K562 (cell line): ENCODE measurements around the gene SLC38A10. TPM values are rescaled to one million over a fixed set of nuclear protein-coding genes. Genes with fewer than 3 reads are reported as not detected.

Experiments
- ATAC-seq: fragments of 200-7000 bp; cut with Tn5 transposase; 3 replicates; pipeline ENCODE4 v1.9.1; 2020; ENCODE audit warnings: moderate library complexity
- BruUV-seq: library from RNA; stranded (reverse); fragments of 400-500 nt; replicated peaks from 2 replicates; lab custom pipeline; 2021; lab: Mats Ljungman, UMichigan
- CTCF ChIA-PET: fragments of 300-600 bp; formaldehyde crosslinking; extraction: SDS; loops from one replicate; lab custom pipeline; 2021; ENCODE audit warnings: low intra/inter-chr PET ratio; lab: Yijun Ruan, JAX
- POLR2A ChIA-PET: fragments of 300-600, 350-650 bp; sonication (Branson Sonifier 250); formaldehyde crosslinking; extraction: SDS; loops from one replicate; lab custom pipeline; 2021; ENCODE audit warnings: antibody characterized with exemption, inconsistent platforms; lab: Yijun Ruan, JAX
- DNase-seq, 4 experiments: peaks; one replicate each; pipeline versions ENCODE4 v3.0.0 to v3.0.0-alpha.2; 2011 to 2018; ENCODE audit warnings: low spot score in 3 of 4, mixed read lengths in 3 of 4; ENCODE audit errors: extremely low read depth in 1 of 4
- FAIRE-seq: peaks from 2 replicates; lab custom pipeline; 2011; peaks lifted over from hg19 to GRCh38; lab: Jason Lieb, UNC
- H2AFZ ChIP-seq: 2 replicates; pipeline ENCODE4 v1.6.0; 2011; ENCODE audit warnings: low read depth, low read length, control low read depth, inconsistent platforms
- H3K27ac ChIP-seq: fragments of 200-600 bp; 3 replicates; pipeline ENCODE4 v1.8.0; 2011; ENCODE audit warnings: low read depth, mild to moderate bottlenecking, control low read depth, inconsistent platforms, low read length, moderate library complexity, mixed read lengths; ENCODE audit errors: extremely low read depth
- H3K27me3 ChIP-seq, 2 experiments: fragments of 300-600 bp in 1 of 2; 2 replicates in 1 of 2; 3 replicates in 1 of 2; pipeline versions ENCODE4 v1.6.0 to v1.8.0; 2011; ENCODE audit warnings: inconsistent platforms in 2 of 2, low read length in 2 of 2, mild to moderate bottlenecking in 1 of 2, mixed read lengths in 1 of 2, moderate library complexity in 1 of 2; ENCODE audit not compliant: control insufficient read depth in 2 of 2, insufficient read depth in 2 of 2
- H3K36me3 ChIP-seq: fragments of 300-600 bp; 3 replicates; pipeline ENCODE4 v1.8.0; 2011; ENCODE audit warnings: mild to moderate bottlenecking, low read length, inconsistent platforms; ENCODE audit not compliant: control insufficient read depth, insufficient read depth
- H3K4me1 ChIP-seq, 2 experiments: fragments of 200-600 bp in 1 of 2; replicated peaks in 1 of 2; 2 replicates in 1 of 2; 3 replicates in 1 of 2; pipeline versions ENCODE4 v1.5.1 to v1.8.0; 2011; ENCODE audit warnings: inconsistent platforms in 2 of 2, low read length in 2 of 2, mild to moderate bottlenecking in 1 of 2, mixed read lengths in 1 of 2, moderate library complexity in 1 of 2; ENCODE audit not compliant: control insufficient read depth in 2 of 2, insufficient read depth in 2 of 2
- H3K4me2 ChIP-seq: 2 replicates; pipeline ENCODE4 v1.6.1; 2011; ENCODE audit warnings: low read length, control low read depth, inconsistent platforms, mixed read lengths; ENCODE audit not compliant: insufficient read depth
- H3K4me3 ChIP-seq: fragments of 200-600 bp; sonication (generic), shearing (Covaris generic); 2 replicates; pipeline ENCODE4 v1.5.1; 2016; ENCODE audit warnings: control low read depth, inconsistent platforms
- H3K79me2 ChIP-seq: fragments of 200-600 bp; 3 replicates; pipeline ENCODE4 v1.8.0; 2011; ENCODE audit warnings: low read length, inconsistent platforms; ENCODE audit not compliant: control insufficient read depth, insufficient read depth
- H3K9ac ChIP-seq, 2 experiments: 2 replicates each; pipeline versions ENCODE4 v1.6.0 to v1.6.1; 2011; ENCODE audit warnings: low read depth in 2 of 2, low read length in 2 of 2, control low read depth in 1 of 2, inconsistent platforms in 1 of 2, mild to moderate bottlenecking in 1 of 2, mixed read lengths in 1 of 2; ENCODE audit not compliant: insufficient read depth in 1 of 2
- H3K9me1 ChIP-seq: one replicate; pipeline ENCODE4 v1.6.0; 2011; ENCODE audit warnings: inconsistent platforms, mild to moderate bottlenecking, low read length, moderate library complexity; ENCODE audit not compliant: control insufficient read depth, insufficient read depth
- H3K9me3 ChIP-seq: replicated peaks from 2 replicates; pipeline ENCODE4 v1.5.1; 2011; ENCODE audit warnings: low read depth, low read length, inconsistent platforms; ENCODE audit not compliant: control insufficient read depth, insufficient read depth
- H4K20me1 ChIP-seq: replicated peaks from 2 replicates; pipeline ENCODE4 v1.6.1; 2011; ENCODE audit warnings: low read length, inconsistent platforms, mixed read lengths; ENCODE audit not compliant: control insufficient read depth, insufficient read depth
- ARID1B ChIP-seq: fragments of 450-650 bp; IDR thresholded peaks from 2 replicates; pipeline ENCODE4 v1.6.1; 2016; ENCODE audit warnings: antibody characterized with exemption, mild to moderate bottlenecking, inconsistent platforms
- ATF1 ChIP-seq, 2 experiments: fragments of 450-650 bp in 1 of 2; IDR thresholded peaks; 2 replicates each; pipeline ENCODE4 v1.6.1; 2016; ENCODE audit warnings: missing compliant biosample characterization in 1 of 2, missing genetic modification characterization in 1 of 2
- CAMTA2 ChIP-seq: fragments of 250-450 bp; sonication (Bioruptor Pico); conservative IDR thresholded peaks from 2 replicates; pipeline ENCODE4 v1.5.1; 2022
- GATA2 ChIP-seq: sonication (generic); formaldehyde crosslinking; IDR thresholded peaks from 2 replicates; pipeline ENCODE4 v1.4.0; 2020; ENCODE audit warnings: mild to moderate bottlenecking, missing genetic modification reagents
- HNRNPL ChIP-seq: fragments of 200-400 bp; formaldehyde crosslinking; IDR thresholded peaks from 2 replicates; pipeline ENCODE4 v1.6.1; 2017; ENCODE audit warnings: low read depth, mild to moderate bottlenecking, low read length
- NFRKB ChIP-seq: fragments of 450-650 bp; IDR thresholded peaks from 2 replicates; pipeline ENCODE4 v1.6.1; 2016; ENCODE audit warnings: low read depth
- SMAD1 ChIP-seq: fragments of 150-350 bp; IDR thresholded peaks from 2 replicates; pipeline ENCODE4 v1.6.1; 2014; ENCODE audit warnings: low read length, low read depth; ENCODE audit not compliant: partially characterized antibody
- SOX6 ChIP-seq: fragments of 450-650 bp; IDR thresholded peaks from 2 replicates; pipeline ENCODE4 v1.6.1; 2014; ENCODE audit warnings: mild to moderate bottlenecking
- ZNF274 ChIP-seq: IDR thresholded peaks from 2 replicates; pipeline ENCODE4 v1.6.1; 2011; ENCODE audit warnings: low read depth, mild to moderate bottlenecking, low read length, moderate library complexity, borderline replicate concordance
- ZNF436 ChIP-seq: fragments of 250-450, 450-650 bp; sonication (Bioruptor Pico); formaldehyde crosslinking; IDR thresholded peaks from 2 replicates; pipeline ENCODE4 v1.7.0; 2020; ENCODE audit warnings: mild to moderate bottlenecking
- ZNF57 ChIP-seq: fragments of 450-650 bp; formaldehyde crosslinking; IDR thresholded peaks from 2 replicates; pipeline ENCODE4 v1.4.0; 2020; ENCODE audit warnings: mild to moderate bottlenecking, moderate library complexity
- WGBS: fragments of 100-300 bp; shearing (Covaris generic); methylation state at CpG from one replicate; pipeline ENCODE4 v1.1.6; 2016; ENCODE audit warnings: low coverage, mixed read lengths; ENCODE audit not compliant: insufficient coverage; ENCODE audit errors: missing lambda C conversion rate; 5-methylcytosine and 5-hydroxymethylcytosine counted together
- in situ Hi-C: fragments of 300-500 bp; cut with MboI; formaldehyde crosslinking; loops from 4 replicates; pipeline ENCODE4 v1.15.0; 2018; ENCODE audit warnings: inconsistent platforms, mixed read lengths
- intact Hi-C: fragments of 100-400 bp; cut with micrococcal nuclease; formaldehyde crosslinking; loops from 2 replicates; pipeline ENCODE4 v1.14.2; 2022
- polyA plus RNA-seq, 8 experiments: library from polyadenylated mRNA; depleted of rRNA in 4 of 8; stranded (reverse) in 5 of 8; unstranded in 3 of 8; fragments of >200 nt; fragmentation: Nextera tagmentation in 2 of 8; fragmentation: Illumina TruSeq in 1 of 8; extraction: Ambion mirVana in 2 of 8; extraction: Trizol in 1 of 8; gene quantifications; 2 replicates each; pipeline versions ENCODE4 v1.2.1 to v1.2.3, GENCODE V29; 2011 to 2014; ENCODE audit warnings: inconsistent platforms in 1 of 8, missing spikeins in 1 of 8
- total RNA-seq, 7 experiments: library from RNA; depleted of rRNA in 6 of 7; stranded (reverse); fragments of >200 nt in 6 of 7; fragmentation: Illumina TruSeq in 2 of 7; extraction: Trizol in 2 of 7; gene quantifications; 2 replicates each; pipeline versions ENCODE4 v1.2.1 to v1.2.3, GENCODE V29; 2011 to 2021; ENCODE audit warnings: low replicate concordance in 1 of 7
- TF ChIP-seq, protein P1 (sequence below): fragments of 450-650 bp; IDR thresholded peaks from 2 replicates; pipeline ENCODE4 v1.6.1; 2016; ENCODE audit warnings: borderline replicate concordance
- TF ChIP-seq, protein P2 (sequence below), 2 experiments: fragments of 450-650 bp in 1 of 2; sonication (generic) in 1 of 2; formaldehyde crosslinking; conservative IDR thresholded peaks; 2 replicates each; pipeline versions ENCODE4 v1.4.0 to v1.8.1; 2020 to 2022; ENCODE audit warnings: mild to moderate bottlenecking in 1 of 2, missing genetic modification reagents in 1 of 2
- TF ChIP-seq, protein P3 (sequence below): IDR thresholded peaks from 2 replicates; pipeline ENCODE4 v1.6.1; 2014; ENCODE audit warnings: antibody characterized with exemption
- TF ChIP-seq, protein P4 (sequence below): fragments of 250-450 bp; sonication (Bioruptor Pico); IDR thresholded peaks from 2 replicates; pipeline ENCODE4 v1.4.0; 2020; ENCODE audit warnings: mild to moderate bottlenecking, moderate library complexity

SLC38A10 gene
- total and polyA plus RNA-seq, 9 of the 15 experiments (the other 6 are each of a cell fraction or from before 2014, with no cell fraction given): 0.45 to 54.2 (median 13.8) TPM

DNA sequence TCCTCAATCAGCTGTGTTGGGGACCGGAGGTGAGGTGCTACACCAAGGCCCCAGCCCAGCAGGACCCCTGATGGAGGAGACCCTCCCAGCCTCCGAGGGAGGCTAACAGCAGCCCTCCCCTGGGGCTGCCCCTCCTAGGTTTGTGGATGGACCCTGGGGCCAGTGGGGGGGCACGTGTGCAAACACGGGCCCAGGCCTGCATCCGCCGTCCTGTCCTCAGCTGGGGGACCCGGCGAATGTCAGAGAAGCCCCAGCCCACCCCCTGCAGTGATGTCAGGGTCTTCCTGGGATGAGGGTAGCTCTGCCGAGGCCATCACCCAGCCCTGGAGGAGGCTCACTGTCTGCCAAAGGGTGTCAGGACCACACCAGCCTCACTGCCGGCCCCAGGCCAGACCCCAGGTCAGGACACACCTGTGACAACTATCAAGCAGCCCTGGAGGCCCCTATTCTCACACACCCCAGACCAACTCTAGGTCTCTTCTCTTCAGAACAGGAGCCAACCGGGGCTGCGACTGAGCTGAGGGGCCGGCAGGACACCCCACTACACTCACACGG, 99.1 kb downstream of the SLC38A10 start:
- H3K4me2 ChIP-seq: no peak overlapping the region
- POLR2A ChIA-PET: interaction anchor here (1.3 to 1.9 kb wide), 2 partner anchors 9 to 11 kb away, joined by 5 to 6 read pairs; no protein-coding TSS in a partner anchor
- H3K27ac ChIP-seq: no peak overlapping the region
- peaks cover 13 to 63% of the 10 kb centered on the region in 2 experiments for H3K4me1 ChIP-seq
- FAIRE-seq: no peak
- no peaks in the 10 kb centered on the region for H4K20me1 ChIP-seq
- no peaks in the 10 kb centered on the region for H3K9me3 ChIP-seq
- CTCF ChIA-PET: no interaction called here
- no peak for DNase-seq
- H3K79me2 ChIP-seq: no peaks in the 10 kb centered on the region
- H3K27me3 ChIP-seq: no peaks in the 10 kb centered on the region
- peak overlapping the region in 1 of 2 experiments; percentile 26; a peak in 1 of 4 replicates for H3K9ac ChIP-seq
- intact Hi-C loops: no loop called here
- H3K36me3 ChIP-seq: peaks cover 4% of the 10 kb centered on the region; the same call in 2 of the 3 replicates
- WGBS: 85% methylated on average over 10 of the region's 14 CpGs
- no peak overlapping the region for H3K4me3 ChIP-seq
- peaks cover 3% of the 10 kb centered on the region for H3K9me1 ChIP-seq
- no peak for ATAC-seq
- no peak overlapping the region for H2AFZ ChIP-seq
- in situ Hi-C loops: no loop called here
- BruUV-seq: no TSS peak
- TF ChIP-seq ARID1B (no peak), NFRKB (no peak), CAMTA2 (CRISPR knock-in tag) (no peak), HNRNPL (no peak), SOX6 (no peak), SMAD1 (no peak), ZNF436 (CRISPR knock-in tag) (no peak), ATF1 (CRISPR knock-in tag; IDR thresholded peaks at IDR 0.05) (no peak), ATF1 (tag; IDR thresholded peaks at IDR 0.05) (no peak), ZNF274 (no peak), ZNF57 (CRISPR knock-in tag) (no peak), GATA2 (CRISPR knock-in tag) (no peak)
- TF ChIP-seq, protein P1, sequence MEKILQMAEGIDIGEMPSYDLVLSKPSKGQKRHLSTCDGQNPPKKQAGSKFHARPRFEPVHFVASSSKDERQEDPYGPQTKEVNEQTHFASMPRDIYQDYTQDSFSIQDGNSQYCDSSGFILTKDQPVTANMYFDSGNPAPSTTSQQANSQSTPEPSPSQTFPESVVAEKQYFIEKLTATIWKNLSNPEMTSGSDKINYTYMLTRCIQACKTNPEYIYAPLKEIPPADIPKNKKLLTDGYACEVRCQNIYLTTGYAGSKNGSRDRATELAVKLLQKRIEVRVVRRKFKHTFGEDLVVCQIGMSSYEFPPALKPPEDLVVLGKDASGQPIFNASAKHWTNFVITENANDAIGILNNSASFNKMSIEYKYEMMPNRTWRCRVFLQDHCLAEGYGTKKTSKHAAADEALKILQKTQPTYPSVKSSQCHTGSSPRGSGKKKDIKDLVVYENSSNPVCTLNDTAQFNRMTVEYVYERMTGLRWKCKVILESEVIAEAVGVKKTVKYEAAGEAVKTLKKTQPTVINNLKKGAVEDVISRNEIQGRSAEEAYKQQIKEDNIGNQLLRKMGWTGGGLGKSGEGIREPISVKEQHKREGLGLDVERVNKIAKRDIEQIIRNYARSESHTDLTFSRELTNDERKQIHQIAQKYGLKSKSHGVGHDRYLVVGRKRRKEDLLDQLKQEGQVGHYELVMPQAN: no peak
- TF ChIP-seq, protein P2, sequence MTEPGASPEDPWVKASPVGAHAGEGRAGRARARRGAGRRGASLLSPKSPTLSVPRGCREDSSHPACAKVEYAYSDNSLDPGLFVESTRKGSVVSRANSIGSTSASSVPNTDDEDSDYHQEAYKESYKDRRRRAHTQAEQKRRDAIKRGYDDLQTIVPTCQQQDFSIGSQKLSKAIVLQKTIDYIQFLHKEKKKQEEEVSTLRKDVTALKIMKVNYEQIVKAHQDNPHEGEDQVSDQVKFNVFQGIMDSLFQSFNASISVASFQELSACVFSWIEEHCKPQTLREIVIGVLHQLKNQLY (CRISPR knock-in tag; conservative IDR thresholded peaks at IDR 0.05): no peak
- TF ChIP-seq, protein P3, sequence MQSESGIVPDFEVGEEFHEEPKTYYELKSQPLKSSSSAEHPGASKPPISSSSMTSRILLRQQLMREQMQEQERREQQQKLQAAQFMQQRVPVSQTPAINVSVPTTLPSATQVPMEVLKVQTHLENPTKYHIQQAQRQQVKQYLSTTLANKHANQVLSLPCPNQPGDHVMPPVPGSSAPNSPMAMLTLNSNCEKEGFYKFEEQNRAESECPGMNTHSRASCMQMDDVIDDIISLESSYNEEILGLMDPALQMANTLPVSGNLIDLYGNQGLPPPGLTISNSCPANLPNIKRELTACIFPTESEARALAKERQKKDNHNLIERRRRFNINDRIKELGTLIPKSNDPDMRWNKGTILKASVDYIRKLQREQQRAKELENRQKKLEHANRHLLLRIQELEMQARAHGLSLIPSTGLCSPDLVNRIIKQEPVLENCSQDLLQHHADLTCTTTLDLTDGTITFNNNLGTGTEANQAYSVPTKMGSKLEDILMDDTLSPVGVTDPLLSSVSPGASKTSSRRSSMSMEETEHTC: no peak
- TF ChIP-seq, protein P4, sequence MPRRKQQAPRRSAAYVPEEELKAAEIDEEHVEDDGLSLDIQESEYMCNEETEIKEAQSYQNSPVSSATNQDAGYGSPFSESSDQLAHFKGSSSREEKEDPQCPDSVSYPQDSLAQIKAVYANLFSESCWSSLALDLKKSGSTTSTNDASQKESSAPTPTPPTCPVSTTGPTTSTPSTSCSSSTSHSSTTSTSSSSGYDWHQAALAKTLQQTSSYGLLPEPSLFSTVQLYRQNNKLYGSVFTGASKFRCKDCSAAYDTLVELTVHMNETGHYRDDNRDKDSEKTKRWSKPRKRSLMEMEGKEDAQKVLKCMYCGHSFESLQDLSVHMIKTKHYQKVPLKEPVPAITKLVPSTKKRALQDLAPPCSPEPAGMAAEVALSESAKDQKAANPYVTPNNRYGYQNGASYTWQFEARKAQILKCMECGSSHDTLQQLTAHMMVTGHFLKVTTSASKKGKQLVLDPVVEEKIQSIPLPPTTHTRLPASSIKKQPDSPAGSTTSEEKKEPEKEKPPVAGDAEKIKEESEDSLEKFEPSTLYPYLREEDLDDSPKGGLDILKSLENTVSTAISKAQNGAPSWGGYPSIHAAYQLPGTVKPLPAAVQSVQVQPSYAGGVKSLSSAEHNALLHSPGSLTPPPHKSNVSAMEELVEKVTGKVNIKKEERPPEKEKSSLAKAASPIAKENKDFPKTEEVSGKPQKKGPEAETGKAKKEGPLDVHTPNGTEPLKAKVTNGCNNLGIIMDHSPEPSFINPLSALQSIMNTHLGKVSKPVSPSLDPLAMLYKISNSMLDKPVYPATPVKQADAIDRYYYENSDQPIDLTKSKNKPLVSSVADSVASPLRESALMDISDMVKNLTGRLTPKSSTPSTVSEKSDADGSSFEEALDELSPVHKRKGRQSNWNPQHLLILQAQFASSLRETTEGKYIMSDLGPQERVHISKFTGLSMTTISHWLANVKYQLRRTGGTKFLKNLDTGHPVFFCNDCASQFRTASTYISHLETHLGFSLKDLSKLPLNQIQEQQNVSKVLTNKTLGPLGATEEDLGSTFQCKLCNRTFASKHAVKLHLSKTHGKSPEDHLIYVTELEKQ (CRISPR knock-in tag): no peak
